IMR-90 (cell line): ENCODE data around the gene SLC27A1. TPM values are rescaled to one million over a fixed set of nuclear protein-coding genes. Genes with fewer than 3 reads are reported as not detected.

Experiments used
- ATAC-seq: fragments of 200-7000 bp; cut with Tn5 transposase; 2 replicates; pipeline ENCODE4 v1.9.1; 2020; ENCODE audit warnings: low read depth, mild to moderate bottlenecking, moderate library complexity
- BruUV-seq: library from RNA; stranded (reverse); fragments of 400-500 nt; replicated peaks from 2 replicates; lab custom pipeline; 2021; lab: Mats Ljungman, UMichigan
- CTCF ChIA-PET: fragments of 300-600 bp; formaldehyde crosslinking; extraction: SDS; loops from one replicate; lab custom pipeline; 2021; ENCODE audit warnings: antibody characterized with exemption; lab: Yijun Ruan, JAX
- POLR2A ChIA-PET: fragments of 300-600 bp; sonication (Branson Sonifier 250); formaldehyde crosslinking; loops from one replicate; lab custom pipeline; 2022; ENCODE audit warnings: antibody characterized with exemption; ENCODE audit not compliant: unreplicated experiment; lab: Charles Lee
- DNase-seq: peaks from one replicate; pipeline ENCODE4 v3.0.0; 2013
- H2AFZ ChIP-seq: replicated peaks from 2 replicates; pipeline ENCODE3; 2013; ENCODE audit warnings: low read length, mild to moderate bottlenecking; ENCODE audit not compliant: poor library complexity
- H2AK5ac ChIP-seq: 2 replicates; pipeline ENCODE4 v1.6.1; 2013; ENCODE audit warnings: low read depth, low read length, inconsistent platforms
- H2AK9ac ChIP-seq: replicated peaks from 2 replicates; pipeline ENCODE3; 2013; ENCODE audit warnings: mild to moderate bottlenecking, low read depth, low read length, moderate library complexity; ENCODE audit not compliant: poor library complexity
- H2BK120ac ChIP-seq: 2 replicates; pipeline ENCODE4 v1.6.1; 2013; ENCODE audit warnings: low read depth, low read length, inconsistent platforms
- H2BK15ac ChIP-seq: 3 replicates; pipeline ENCODE4 v1.6.1; 2013; ENCODE audit warnings: low read depth, low read length, inconsistent platforms
- H2BK20ac ChIP-seq: 2 replicates; pipeline ENCODE4 v1.6.1; 2013; ENCODE audit warnings: low read depth, mild to moderate bottlenecking, inconsistent platforms, low read length, moderate library complexity
- H2BK5ac ChIP-seq: 2 replicates; pipeline ENCODE4 v1.6.1; 2013; ENCODE audit warnings: mild to moderate bottlenecking, low read depth, low read length, inconsistent platforms; ENCODE audit not compliant: poor library complexity, severe bottlenecking
- H3K14ac ChIP-seq: replicated peaks from 2 replicates; pipeline ENCODE4 v1.6.1; 2013; ENCODE audit warnings: low read depth, low read length, inconsistent platforms
- H3K18ac ChIP-seq: 2 replicates; pipeline ENCODE4 v1.6.1; 2013; ENCODE audit warnings: low read depth, low read length, control low read depth
- H3K23ac ChIP-seq: 2 replicates; pipeline ENCODE4 v1.6.1; 2013; ENCODE audit warnings: low read depth, low read length, inconsistent platforms
- H3K27ac ChIP-seq: 2 replicates; pipeline ENCODE4 v1.5.1; 2013; ENCODE audit warnings: mild to moderate bottlenecking, control low read depth, low read length; ENCODE audit not compliant: insufficient read depth
- H3K27me3 ChIP-seq: 2 replicates; pipeline ENCODE4 v1.6.1; 2013; ENCODE audit warnings: low read length; ENCODE audit not compliant: control insufficient read depth, insufficient read depth
- H3K36me3 ChIP-seq: 2 replicates; pipeline ENCODE4 v1.6.1; 2013; ENCODE audit warnings: low read length, mixed read lengths; ENCODE audit not compliant: control insufficient read depth, insufficient read depth
- H3K4ac ChIP-seq: 2 replicates; pipeline ENCODE4 v1.6.1; 2013; ENCODE audit warnings: low read depth, low read length, inconsistent platforms
- H3K4me1 ChIP-seq: 2 replicates; pipeline ENCODE4 v1.6.1; 2013; ENCODE audit warnings: low read length, mixed read lengths; ENCODE audit not compliant: control insufficient read depth, insufficient read depth
- H3K4me2 ChIP-seq: 2 replicates; pipeline ENCODE4 v1.6.1; 2013; ENCODE audit warnings: low read depth, mild to moderate bottlenecking, control low read depth, low read length, moderate library complexity
- H3K4me3 ChIP-seq: 2 replicates; pipeline ENCODE4 v1.5.1; 2013; ENCODE audit warnings: low read depth, mild to moderate bottlenecking, control low read depth, low read length, moderate library complexity; ENCODE audit not compliant: insufficient read depth
- H3K56ac ChIP-seq: 2 replicates; pipeline ENCODE4 v1.6.1; 2013; ENCODE audit warnings: low read length, inconsistent platforms; ENCODE audit not compliant: insufficient read depth; ENCODE audit errors: extremely low read depth
- H3K79me1 ChIP-seq, 2 experiments: 2 replicates each; pipeline ENCODE4 v1.6.1; 2013; ENCODE audit warnings: low read length in 2 of 2, inconsistent platforms in 1 of 2, low read depth in 1 of 2
- H3K9ac ChIP-seq: 2 replicates; pipeline ENCODE4 v1.6.1; 2013; ENCODE audit warnings: low read depth, low read length, control low read depth
- H3K9me1 ChIP-seq: 2 replicates; pipeline ENCODE4 v1.6.1; 2013; ENCODE audit warnings: low read length, inconsistent platforms; ENCODE audit not compliant: insufficient read depth
- H3K9me3 ChIP-seq: 2 replicates; pipeline ENCODE4 v1.6.1; 2013; ENCODE audit warnings: low read length; ENCODE audit not compliant: control insufficient read depth, insufficient read depth
- H4K20me1 ChIP-seq: 2 replicates; pipeline ENCODE4 v1.6.1; 2013; ENCODE audit warnings: low read length, inconsistent platforms; ENCODE audit not compliant: insufficient read depth
- H4K5ac ChIP-seq: 2 replicates; pipeline ENCODE4 v1.6.1; 2013; ENCODE audit warnings: mild to moderate bottlenecking, low read depth, low read length, control low read depth
- H4K8ac ChIP-seq, 2 experiments: 2 replicates each; pipeline ENCODE4 v1.6.1; 2013; ENCODE audit warnings: low read depth in 2 of 2, low read length in 2 of 2, control low read depth in 1 of 2, inconsistent platforms in 1 of 2
- H4K91ac ChIP-seq: 2 replicates; pipeline ENCODE4 v1.6.1; 2013; ENCODE audit warnings: low read depth, low read length, inconsistent platforms; ENCODE audit not compliant: insufficient read depth
- CTCF ChIP-seq: conservative IDR thresholded peaks from 2 replicates; pipeline ENCODE4 v1.5.1; 2012; ENCODE audit warnings: mild to moderate bottlenecking, low read depth, low read length, improper control_type of control experiment
- FOS ChIP-seq: fragments of 150-350 bp; IDR thresholded peaks from 2 replicates; pipeline ENCODE4 v1.6.1; 2016; ENCODE audit warnings: low read depth, low read length
- MAFK ChIP-seq: IDR thresholded peaks from 2 replicates; pipeline ENCODE4 v1.6.1; 2012; ENCODE audit warnings: low read depth, low read length, improper control_type of control experiment
- MAZ ChIP-seq: IDR thresholded peaks from 2 replicates; pipeline ENCODE4 v1.6.1; 2012; ENCODE audit warnings: low read depth, mild to moderate bottlenecking, low read length, improper control_type of control experiment, moderate library complexity, borderline replicate concordance
- NFE2L2 ChIP-seq: fragments of 150-350 bp; IDR thresholded peaks from 2 replicates; pipeline ENCODE4 v1.6.1; 2016; ENCODE audit warnings: low read depth, mild to moderate bottlenecking, low read length
- RAD21 ChIP-seq: IDR thresholded peaks from 2 replicates; pipeline ENCODE4 v1.6.1; 2012; ENCODE audit warnings: low read length, improper control_type of control experiment
- RCOR1 ChIP-seq: IDR thresholded peaks from 2 replicates; pipeline ENCODE4 v1.6.1; 2012; ENCODE audit warnings: mild to moderate bottlenecking, low read length, improper control_type of control experiment; ENCODE audit not compliant: insufficient replicate concordance
- RFX5 ChIP-seq: IDR thresholded peaks from 2 replicates; pipeline ENCODE4 v1.8.0; 2012; ENCODE audit warnings: low read depth, mild to moderate bottlenecking, low read length, moderate library complexity
- SMC3 ChIP-seq: fragments of 150-350 bp; IDR thresholded peaks from 2 replicates; pipeline ENCODE4 v1.6.1; 2016; ENCODE audit warnings: low read depth, mild to moderate bottlenecking, antibody characterized with exemption, low read length, moderate library complexity
- WGBS, 2 experiments: methylation state at CpG; one replicate each; pipeline versions ENCODE4 v1.1.5 to v1.1.7; 2013; ENCODE audit warnings: missing lambda C conversion rate in 2 of 2; ENCODE audit not compliant: insufficient read length in 1 of 2; ENCODE audit errors: extremely low coverage in 2 of 2; 5-methylcytosine and 5-hydroxymethylcytosine counted together
- dilution Hi-C: fragments of 300-500 bp; cut with HindIII; formaldehyde crosslinking; loops from one replicate; pipeline ENCODE4 v1.14.3; 2018; ENCODE audit warnings: low sequenced_read_pairs; ENCODE audit not compliant: unreplicated experiment
- in situ Hi-C: fragments of 300-500 bp; cut with MboI; formaldehyde crosslinking; loops from 3 replicates; pipeline ENCODE4 v1.14.3; 2019; ENCODE audit warnings: low sequenced_read_pairs, inconsistent platforms, mixed read lengths
- intact Hi-C: fragments of 100-400 bp; cut with micrococcal nuclease; formaldehyde crosslinking; loops from 2 replicates; pipeline ENCODE4 v1.10.0; 2022
- polyA plus RNA-seq, 3 experiments: library from polyadenylated mRNA; depleted of rRNA; stranded (reverse); fragments of >200 nt; gene quantifications; 2 replicates each; pipeline ENCODE4 v1.2.3, GENCODE V29; 2012; ENCODE audit warnings: low replicate concordance in 1 of 3
- total RNA-seq: library from RNA; depleted of rRNA; stranded (reverse); fragments of >200 nt; gene quantifications from 2 replicates; pipeline ENCODE4 v1.2.3, GENCODE V29; 2012
- TF ChIP-seq, protein P1 (sequence below): fragments of 150-350 bp; IDR thresholded peaks from 2 replicates; pipeline ENCODE4 v1.6.1; 2017; ENCODE audit warnings: mild to moderate bottlenecking, antibody characterized with exemption, low read length, low read depth

SLC27A1 gene
- total and polyA plus RNA-seq, 2 of the 4 experiments (the other 2 are of a cell fraction) = 4.8 to 12.9 TPM

GRCh38 chr19:17495639-17496296 is 25.4 kb downstream of the SLC27A1 start:
- DNase-seq = no peak
- CTCF ChIA-PET = interaction anchor here (0.6 to 1.5 kb wide), 10 partner anchors 9 to 271 kb away, joined by 3 to 4 read pairs (median 3); no protein-coding TSS in a partner anchor
- no TSS peak for BruUV-seq

More at GRCh38 chr19:17495639-17496296, 25.4 kb downstream of the SLC27A1 start:
- no peak overlapping the region for H3K18ac ChIP-seq
- dilution Hi-C loops (no loop called here), intact Hi-C loops (loop anchor here (10.0 kb wide), 1 partner anchor 269 kb away; no protein-coding TSS in a partner anchor), in situ Hi-C loops (no loop called here)
- H3K4me3 ChIP-seq = no peak overlapping the region
- peaks cover 13% of the 10 kb centered on the region for H3K36me3 ChIP-seq
- no peak overlapping the region for H2BK120ac ChIP-seq
- H4K91ac ChIP-seq = no peak overlapping the region
- ATAC-seq = no peak
- no peak overlapping the region for H2AK9ac ChIP-seq
- TF ChIP-seq NFE2L2 = no peak
- TF ChIP-seq MAFK = no peak
- TF ChIP-seq RFX5 = no peak
- TF ChIP-seq RAD21 = no peak
- TF ChIP-seq, protein P1, sequence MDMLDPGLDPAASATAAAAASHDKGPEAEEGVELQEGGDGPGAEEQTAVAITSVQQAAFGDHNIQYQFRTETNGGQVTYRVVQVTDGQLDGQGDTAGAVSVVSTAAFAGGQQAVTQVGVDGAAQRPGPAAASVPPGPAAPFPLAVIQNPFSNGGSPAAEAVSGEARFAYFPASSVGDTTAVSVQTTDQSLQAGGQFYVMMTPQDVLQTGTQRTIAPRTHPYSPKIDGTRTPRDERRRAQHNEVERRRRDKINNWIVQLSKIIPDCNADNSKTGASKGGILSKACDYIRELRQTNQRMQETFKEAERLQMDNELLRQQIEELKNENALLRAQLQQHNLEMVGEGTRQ = no peak
- no peak for TF ChIP-seq FOS
- no peak for TF ChIP-seq MAZ
- TF ChIP-seq CTCF = no peak
- no peak for TF ChIP-seq SMC3
- TF ChIP-seq RCOR1 = no peak
- no peaks in the 10 kb centered on the region for H3K27me3 ChIP-seq
- POLR2A ChIA-PET = no interaction called here
- H2AFZ ChIP-seq = no peak overlapping the region
- no peak overlapping the region for H3K4me2 ChIP-seq
- no peak overlapping the region for H2AK5ac ChIP-seq
- H3K9me1 ChIP-seq = peaks cover 12% of the 10 kb centered on the region
- H3K56ac ChIP-seq = no peak overlapping the region
- no peak overlapping the region for H3K9ac ChIP-seq
- H4K8ac ChIP-seq = no peak overlapping the region
- H2BK5ac ChIP-seq = no peak overlapping the region
- no peak overlapping the region for H2BK15ac ChIP-seq
- 100% methylated on average over 1 of the region's 9 CpGs; no CpG with 5 or more reads in 1 of the 2 experiments for WGBS, 2 experiments
- no peak overlapping the region for H3K27ac ChIP-seq
- no peak overlapping the region for H4K5ac ChIP-seq
- no peak overlapping the region for H3K4ac ChIP-seq
- H3K14ac ChIP-seq = no peak overlapping the region
- no peak overlapping the region for H3K23ac ChIP-seq
- H3K79me1 ChIP-seq = peaks cover 4 to 44% of the 10 kb centered on the region in 2 experiments; a peak in 2 of 4 replicates
- no peaks in the 10 kb centered on the region for H3K9me3 ChIP-seq
- peaks cover 9% of the 10 kb centered on the region for H3K4me1 ChIP-seq
- no peak overlapping the region for H2BK20ac ChIP-seq
- H4K20me1 ChIP-seq = peaks cover 24% of the 10 kb centered on the region; the same call in 1 of the 2 replicates
